HG03025 (cell line): Measurements from ENCODE around the gene ZNF226.
"Not testable (repeated sequence)": the region's sequence is repeated elsewhere in the genome, so short reads cannot be mapped to it uniquely, and the experiment has no call there.

Source experiments
- ATAC-seq: cut with Tn5 transposase; IDR thresholded peaks from one replicate; pipeline ENCODE4 v1.9.1; 2021; ENCODE audit warnings: mild to moderate bottlenecking, moderate library complexity; ENCODE audit not compliant: unreplicated experiment, low FRiP score

Gene ZNF226

DNA sequence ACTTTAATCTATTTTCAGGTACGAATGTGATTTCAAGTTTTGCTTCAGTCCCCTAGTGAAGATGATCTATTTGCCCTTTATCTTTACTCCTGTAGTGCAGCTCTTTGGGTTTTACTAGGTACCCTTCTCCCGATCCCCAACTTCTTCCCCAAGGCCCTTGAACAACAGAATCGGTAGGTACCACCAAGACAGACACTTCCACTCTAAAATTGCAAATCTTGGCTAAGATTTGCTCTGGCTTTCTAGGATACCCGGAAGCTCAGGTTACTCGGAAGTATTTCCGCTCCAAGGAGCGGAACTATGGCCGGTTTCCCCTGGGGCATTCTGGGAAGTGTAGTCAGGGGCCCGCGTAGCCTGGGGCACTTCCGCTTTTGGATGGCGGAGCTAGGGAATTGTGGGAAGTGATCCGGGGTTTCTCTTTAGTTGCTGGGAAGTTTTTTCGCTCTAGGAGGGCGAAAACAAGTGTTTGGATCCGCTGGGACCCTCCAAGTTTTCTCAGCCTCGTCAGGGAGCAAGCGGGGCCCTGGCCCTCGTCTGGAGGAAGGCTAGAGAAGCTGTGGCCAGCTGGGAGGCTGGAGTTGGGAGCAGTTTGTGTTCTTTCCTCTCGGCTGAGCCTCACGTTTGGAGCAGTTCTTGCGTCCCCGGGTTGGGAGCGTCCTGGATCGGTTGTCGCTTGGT lies 42.4 kb downstream of the ZNF226 start:
- peak; percentile 84 for ATAC-seq

DNA sequence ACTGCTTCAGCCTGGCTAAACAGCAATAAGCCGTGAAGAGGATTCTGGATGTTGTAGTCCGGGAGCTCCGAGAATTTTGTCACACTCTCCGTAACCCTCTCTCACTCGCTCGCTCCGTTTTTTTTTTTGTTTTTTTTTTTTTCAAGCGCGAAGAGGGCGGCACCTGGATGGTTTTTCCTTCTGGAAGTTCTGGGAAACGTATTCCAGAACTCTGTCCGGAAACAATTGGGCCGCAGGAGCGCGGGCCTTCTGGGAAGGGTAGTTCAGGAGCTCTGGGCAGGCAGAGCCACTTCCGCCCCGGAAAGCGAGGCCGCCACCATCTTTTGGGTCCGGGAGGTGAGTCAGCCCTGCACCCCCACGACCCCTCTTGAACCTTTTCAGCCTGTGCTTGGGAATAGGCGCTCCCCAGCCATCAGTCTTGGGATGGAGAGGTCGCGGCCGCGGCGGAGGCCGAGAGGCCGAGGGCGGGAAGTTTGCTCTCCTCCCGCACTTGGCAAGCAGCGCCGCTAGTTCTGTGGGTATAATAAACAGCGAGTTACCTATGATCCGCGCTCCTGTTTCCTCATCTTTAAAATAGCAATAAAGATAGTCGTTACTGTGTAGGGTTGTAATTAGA lies 47.5 kb downstream of the ZNF226 start, which contains the start of gene ZNF227:
Gene ZNF227 (plus strand): TSS at position 283 of the 616 bp plus-strand sequence. CDS start 5,261 bp downstream, outside the sequence.
- peak; percentile 64 for ATAC-seq

DNA sequence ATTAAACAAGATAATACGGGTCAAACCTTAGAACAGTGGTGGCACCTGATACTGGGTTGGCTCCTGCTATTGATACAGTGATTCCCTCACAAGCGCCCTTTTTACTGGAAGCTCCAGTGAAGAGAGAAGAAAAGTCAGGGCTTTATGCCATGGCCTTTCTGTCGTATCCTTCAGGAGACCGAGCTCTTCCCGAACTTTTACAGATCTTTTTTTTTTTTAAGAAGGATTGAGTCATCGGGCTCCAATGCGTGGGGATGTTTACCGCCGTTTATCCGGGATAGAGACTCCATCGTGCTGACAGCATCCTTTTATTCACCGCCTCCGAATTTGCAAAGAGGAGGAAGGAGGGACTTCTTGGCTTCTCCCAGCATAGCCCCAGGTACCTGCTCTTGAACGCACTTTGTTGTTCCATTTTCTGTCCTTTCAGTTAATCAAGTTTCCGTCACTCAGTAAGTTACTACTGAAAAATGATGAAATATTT lies 48.0 kb downstream of the ZNF226 start:
- no peak for ATAC-seq

DNA sequence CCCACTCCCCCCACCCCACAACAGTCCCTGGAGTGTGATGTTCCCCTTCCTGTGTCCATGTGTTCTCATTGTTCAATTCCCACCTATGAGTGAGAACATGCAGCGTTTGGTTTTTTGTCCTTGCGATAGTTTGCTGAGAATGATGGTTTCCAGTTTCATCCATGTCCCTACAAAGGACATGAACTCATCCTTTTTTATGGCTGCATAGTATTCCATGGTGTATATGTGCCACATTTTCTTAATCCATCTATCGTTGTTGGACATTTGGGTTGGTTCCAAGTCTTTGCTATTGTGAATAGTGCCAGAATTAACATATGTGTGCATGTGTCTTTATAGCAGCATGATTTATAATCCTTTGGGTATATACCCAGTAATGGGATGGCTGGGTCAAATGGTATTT lies 55.0 kb downstream of the ZNF226 start:
- not testable (repeated sequence) for ATAC-seq

DNA sequence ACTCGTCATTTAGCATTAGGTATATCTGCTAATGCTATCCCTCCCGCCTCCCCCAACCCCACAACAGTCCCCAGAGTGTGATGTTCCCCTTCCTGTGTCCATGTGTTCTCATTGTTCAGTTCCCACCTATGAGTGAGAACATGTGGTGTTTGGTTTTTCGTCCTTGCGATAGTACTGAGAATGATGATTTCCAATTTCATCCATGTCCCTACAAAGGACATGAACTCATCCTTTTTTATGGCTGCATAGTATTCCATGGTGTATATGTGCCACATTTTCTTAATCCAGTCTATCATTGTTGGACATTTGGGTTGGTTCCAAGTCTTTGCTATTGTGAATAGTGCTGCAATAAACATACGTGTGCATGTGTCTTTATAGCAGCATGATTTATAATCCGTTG lies 55.9 kb downstream of the ZNF226 start:
- ATAC-seq = not testable (repeated sequence)

DNA sequence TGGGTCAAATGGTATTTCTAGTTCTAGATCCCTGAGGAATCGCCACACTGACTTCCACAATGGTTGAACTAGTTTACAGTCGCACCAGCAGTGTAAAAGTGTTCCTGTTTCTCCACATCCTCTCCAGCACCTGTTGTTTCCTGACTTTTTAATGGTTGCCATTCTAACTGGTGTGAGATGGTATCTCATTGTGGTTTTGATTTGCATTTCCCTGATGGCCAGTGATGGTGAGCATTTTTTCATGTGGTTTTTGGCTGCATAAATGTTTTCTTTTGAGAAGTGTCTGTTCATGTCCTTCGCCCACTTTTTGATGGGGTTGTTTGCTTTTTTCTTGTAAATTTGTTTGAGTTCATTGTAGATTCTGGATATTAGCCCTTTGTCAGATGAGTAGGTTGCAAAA lies 56.4 kb downstream of the ZNF226 start:
- not testable (repeated sequence) for ATAC-seq
